Stimulated activated memory B cell treated with anti-CD40 and anti-IgM and Interleukin-4, amounts not matched to agents 10 μg/mL and 1 μg/mL and 100 μg/mL, for 72 hours (primary cell): Measurements from ENCODE around the gene BLOC1S1.
"Not testable (repeated sequence)": the region's sequence is repeated elsewhere in the genome, so short reads cannot be mapped to it uniquely, and the experiment has no call there.

Source experiments
- ATAC-seq: fragments of 150-1000 bp; cut with Tn5 transposase; 2 replicates; pipeline ENCODE4 v1.10.0; 2021
- H3K27ac Mint-ChIP-seq: one replicate; pipeline ENCODE4 v1.8.0; 2022; ENCODE audit warnings: mild to moderate bottlenecking, mixed read lengths
- H3K27me3 Mint-ChIP-seq: one replicate; pipeline ENCODE4 v1.8.0; 2022; ENCODE audit warnings: mixed read lengths
- H3K36me3 Mint-ChIP-seq: one replicate; pipeline ENCODE4 v1.8.0; 2022; ENCODE audit warnings: mixed read lengths
- H3K4me1 Mint-ChIP-seq: one replicate; pipeline ENCODE4 v1.8.0; 2022; ENCODE audit warnings: mixed read lengths
- H3K4me3 Mint-ChIP-seq: one replicate; pipeline ENCODE4 v1.8.0; 2022; ENCODE audit warnings: mild to moderate bottlenecking, moderate library complexity, mixed read lengths
- H3K9me3 Mint-ChIP-seq: one replicate; pipeline ENCODE4 v1.8.0; 2022; ENCODE audit warnings: mixed read lengths

BLOC1S1 gene

GRCh38 chr12:55758575-55758974, 42.7 kb downstream of the BLOC1S1 start:
- not testable (repeated sequence) for H3K27ac Mint-ChIP-seq, H3K4me1 Mint-ChIP-seq
- peaks cover 48% of the 10 kb centered on the region for H3K36me3 Mint-ChIP-seq

GRCh38 chr12:55760663-55761062, 44.8 kb downstream of the BLOC1S1 start:
- Mint-ChIP-seq H3K27ac (no peak overlapping the region), H3K9me3 (no peaks in the 10 kb centered on the region), H3K4me3 (no peak overlapping the region), H3K4me1 (peaks cover 3% of the 10 kb centered on the region), H3K27me3 (no peaks in the 10 kb centered on the region), H3K36me3 (peaks cover 37% of the 10 kb centered on the region)
- no peak for ATAC-seq

More at GRCh38 chr12:55758575-55758974, 42.7 kb downstream of the BLOC1S1 start:
- H3K4me3 Mint-ChIP-seq, H3K27me3 Mint-ChIP-seq, ATAC-seq, H3K9me3 Mint-ChIP-seq: not testable (repeated sequence)

GRCh38 chr12:55762646-55763045, 46.8 kb downstream of the BLOC1S1 start:
- ATAC-seq: no peak
- Mint-ChIP-seq H3K4me3 (no peak overlapping the region), H3K27ac (no peak overlapping the region), H3K36me3 (peaks cover 38% of the 10 kb centered on the region), H3K27me3 (no peaks in the 10 kb centered on the region), H3K9me3 (no peaks in the 10 kb centered on the region), H3K4me1 (no peaks in the 10 kb centered on the region)

- Mint-ChIP-seq H3K4me3 (no peak overlapping the region), H3K36me3 (peaks cover 28% of the 10 kb centered on the region), H3K9me3 (no peaks in the 10 kb centered on the region), H3K27ac (no peak overlapping the region), H3K27me3 (no peaks in the 10 kb centered on the region), H3K4me1 (no peaks in the 10 kb centered on the region)
- no peak for ATAC-seq
Observed at GRCh38 chr12:55765736-55766290, 50.0 kb downstream of the BLOC1S1 start.

- Mint-ChIP-seq H3K9me3 (no peaks in the 10 kb centered on the region), H3K4me1 (peaks cover 6% of the 10 kb centered on the region), H3K36me3 (peaks cover 31% of the 10 kb centered on the region), H3K27me3 (no peaks in the 10 kb centered on the region), H3K4me3 (no peak overlapping the region), H3K27ac (no peak overlapping the region)
- no peak for ATAC-seq
Observed at GRCh38 chr12:55767156-55767555, 51.3 kb downstream of the BLOC1S1 start.
